AG08396 (cell line): ENCODE measurements around the gene TMEM131.
A peak's percentile ranks its signal among the peaks of the same experiment; 100 is the strongest.

Source experiments
- DNase-seq: peaks from one replicate; pipeline ENCODE4 v3.0.0; 2012; ENCODE audit warnings: low spot score, mixed read lengths

The TMEM131 gene

GRCh38 chr2:97992836-97993825 lies 2.6 kb downstream of the TMEM131 start:
- no peak for DNase-seq

GRCh38 chr2:97991081-97991856 lies 4.5 kb downstream of the TMEM131 start:
- no peak for DNase-seq

GRCh38 chr2:97988722-97989121 lies 7.0 kb downstream of the TMEM131 start:
- DNase-seq = no peak

- no peak for DNase-seq
These were observed 9.8 kb downstream of the TMEM131 start for GRCh38 chr2:97985998-97986397.

GRCh38 chr2:97983698-97984097 lies 12.1 kb downstream of the TMEM131 start:
- DNase-seq = no peak

- DNase-seq = no peak
These were observed 12.6 kb downstream of the TMEM131 start for GRCh38 chr2:97983134-97983533.

GRCh38 chr2:97982621-97983020 lies 13.1 kb downstream of the TMEM131 start:
- no peak for DNase-seq

GRCh38 chr2:97981961-97982360 lies 13.8 kb downstream of the TMEM131 start:
- no peak for DNase-seq

- no peak for DNase-seq
These were observed 15.8 kb downstream of the TMEM131 start for GRCh38 chr2:97979904-97980303.

- DNase-seq = no peak
These were observed 21.3 kb downstream of the TMEM131 start for GRCh38 chr2:97974471-97974870.

GRCh38 chr2:97970293-97971060 lies 25.3 kb downstream of the TMEM131 start:
- DNase-seq = no peak

- DNase-seq = no peak
These were observed 26.4 kb downstream of the TMEM131 start for GRCh38 chr2:97969081-97970067.

- no peak for DNase-seq
These were observed 27.7 kb downstream of the TMEM131 start for GRCh38 chr2:97967931-97968627.

- no peak for DNase-seq
These were observed 28.5 kb downstream of the TMEM131 start for GRCh38 chr2:97967216-97967592.

GRCh38 chr2:97966545-97967215 lies 29.1 kb downstream of the TMEM131 start:
- no peak for DNase-seq

GRCh38 chr2:97965116-97965515 lies 30.6 kb downstream of the TMEM131 start:
- DNase-seq = no peak

GRCh38 chr2:97963880-97964279 lies 31.9 kb downstream of the TMEM131 start:
- DNase-seq = peak; percentile 11

- no peak for DNase-seq
These were observed 32.7 kb downstream of the TMEM131 start for GRCh38 chr2:97963079-97963406.

GRCh38 chr2:97961534-97961933 lies 34.2 kb downstream of the TMEM131 start:
- DNase-seq = no peak

GRCh38 chr2:97958184-97958583 lies 37.6 kb downstream of the TMEM131 start:
- no peak for DNase-seq
